T-helper 9 cell (primary cell): Measurements from ENCODE around the gene CEMP1.
A peak's percentile ranks its signal among the peaks of the same experiment; 100 is the strongest.

Experiments
- DNase-seq: peaks from one replicate; pipeline ENCODE4 v3.0.0-alpha.2; 2020

The CEMP1 gene

GRCh38 chr16:2518823-2519710 lies 12.1 kb downstream of the CEMP1 start:
- no peak for DNase-seq

GRCh38 chr16:2517954-2518605 lies 13.1 kb downstream of the CEMP1 start:
- DNase-seq = no peak

- no peak for DNase-seq
These were observed 14.6 kb downstream of the CEMP1 start for GRCh38 chr16:2516391-2517240.

GRCh38 chr16:2515180-2515851 lies 15.9 kb downstream of the CEMP1 start:
- DNase-seq = no peak

GRCh38 chr16:2514333-2515179 lies 16.7 kb downstream of the CEMP1 start:
- peak; percentile 44 for DNase-seq

GRCh38 chr16:2513405-2514332 lies 17.5 kb downstream of the CEMP1 start, which contains the start of gene ATP6V0C:
ATP6V0C (plus strand) TSS chr16:2513952; CDS start chr16:2514104, 152 bp downstream.
- DNase-seq = peak; percentile 87

GRCh38 chr16:2512735-2513404 lies 18.3 kb downstream of the CEMP1 start:
- DNase-seq = no peak

GRCh38 chr16:2511996-2512734 lies 19.0 kb downstream of the CEMP1 start:
- no peak for DNase-seq

GRCh38 chr16:2511128-2511800 lies 19.9 kb downstream of the CEMP1 start:
- no peak for DNase-seq

GRCh38 chr16:2508722-2509400 lies 22.3 kb downstream of the CEMP1 start:
- no peak for DNase-seq

- no peak for DNase-seq
These were observed 23.5 kb downstream of the CEMP1 start for GRCh38 chr16:2507665-2508064.

- no peak for DNase-seq
These were observed 24.1 kb downstream of the CEMP1 start for GRCh38 chr16:2507052-2507659.

- DNase-seq = no peak
These were observed 25.5 kb downstream of the CEMP1 start for GRCh38 chr16:2505695-2506094.

- no peak for DNase-seq
These were observed 29.0 kb downstream of the CEMP1 start for GRCh38 chr16:2501946-2502895.

- DNase-seq = peak; percentile 76
These were observed 30.1 kb downstream of the CEMP1 start for GRCh38 chr16:2500918-2501750.
